Stimulated activated CD8-positive, alpha-beta memory T cell treated with anti-CD3 and anti-CD28 coated beads, Interleukin-4, amount 100 ng/mL, for 1 hour (primary cell): Measurements from ENCODE around the gene SLC5A6.
A peak's percentile ranks its signal among the peaks of the same experiment; 100 is the strongest.

Experiments
- DNase-seq, 2 donors: peaks; one replicate each; pipeline ENCODE4 v3.0.0-alpha.2; 2020; ENCODE audit warnings: low read depth in 2 of 2, low spot score in 1 of 2

Gene SLC5A6

GRCh38 chr2:27237341-27237945, 25.4 kb upstream of the SLC5A6 start:
- no peak for DNase-seq

GRCh38 chr2:27236626-27237025, 24.6 kb upstream of the SLC5A6 start:
- no peak for DNase-seq

GRCh38 chr2:27236136-27236535, 24.1 kb upstream of the SLC5A6 start:
- no peak for DNase-seq

GRCh38 chr2:27233341-27233740, 21.3 kb upstream of the SLC5A6 start:
- DNase-seq, result no peak

GRCh38 chr2:27231921-27232320, 19.9 kb upstream of the SLC5A6 start:
- no peak for DNase-seq

GRCh38 chr2:27227501-27227900, 15.4 kb upstream of the SLC5A6 start:
- no peak for DNase-seq

- DNase-seq, result no peak
Observed at GRCh38 chr2:27225526-27225925, 13.5 kb upstream of the SLC5A6 start.

- DNase-seq, result no peak
Observed at GRCh38 chr2:27223416-27223815, 11.3 kb upstream of the SLC5A6 start.

- no peak for DNase-seq
Observed at GRCh38 chr2:27222407-27222806, 10.3 kb upstream of the SLC5A6 start.

- no peak for DNase-seq
Observed at GRCh38 chr2:27221166-27221565, 9.1 kb upstream of the SLC5A6 start.

GRCh38 chr2:27220091-27220490, 8.0 kb upstream of the SLC5A6 start:
- DNase-seq, result no peak

GRCh38 chr2:27219091-27219490, 7.0 kb upstream of the SLC5A6 start:
- DNase-seq, result no peak

- no peak for DNase-seq
Observed at GRCh38 chr2:27218614-27219013, 6.5 kb upstream of the SLC5A6 start.

GRCh38 chr2:27217173-27218121, 5.4 kb upstream of the SLC5A6 start, which contains the start of gene CAD:
Gene CAD, plus strand, starts transcription at chr2:27217369. Its CDS starts 183 bp downstream, at chr2:27217552.
- DNase-seq, result peak; percentile 58 to 79

GRCh38 chr2:27216416-27217137, 4.5 kb upstream of the SLC5A6 start:
- no peak for DNase-seq

- no peak for DNase-seq
Observed at GRCh38 chr2:27214941-27215340, 2.9 kb upstream of the SLC5A6 start.

- no peak for DNase-seq
Observed at GRCh38 chr2:27212626-27213471, 781 bp upstream of the SLC5A6 start.

GRCh38 chr2:27211241-27211942, 676 bp downstream of the SLC5A6 start:
- DNase-seq, result no peak

- DNase-seq, result no peak
Observed at GRCh38 chr2:27209621-27210401, 2.3 kb downstream of the SLC5A6 start.
